WTC11 (cell line): Measurements from ENCODE around the gene ZNF407. TPM values are rescaled to one million over a fixed set of nuclear protein-coding genes. Genes with fewer than 3 reads are reported as not detected.

ENCODE experiments used
- ATAC-seq: fragments of 200-7000 bp; cut with Tn5 transposase; 2 replicates; pipeline ENCODE4 v1.10.0; 2021; ENCODE audit warnings: mild to moderate bottlenecking, moderate library complexity
- CTCF ChIA-PET: fragments of 300-600 bp; sonication (Branson Sonifier 250); formaldehyde crosslinking; loops from one replicate; lab custom pipeline; 2021; ENCODE audit warnings: antibody characterized with exemption; lab: Charles Lee
- POLR2A ChIA-PET: fragments of 350-600 bp; sonication (Branson Sonifier 250); formaldehyde crosslinking; loops from one replicate; lab custom pipeline; 2021; ENCODE audit warnings: antibody characterized with exemption; lab: Charles Lee
- DNase-seq: peaks from one replicate; pipeline ENCODE4 v3.0.0; 2021; ENCODE audit warnings: low spot score
- H3K27ac Mint-ChIP-seq: 2 replicates; pipeline ENCODE4 v1.8.0; 2021; ENCODE audit warnings: mixed read lengths
- H3K27me3 Mint-ChIP-seq: 2 replicates; pipeline ENCODE4 v1.8.0; 2021; ENCODE audit warnings: low read depth, mild to moderate bottlenecking, moderate library complexity, mixed read lengths
- H3K36me3 Mint-ChIP-seq: 2 replicates; pipeline ENCODE4 v1.8.0; 2021; ENCODE audit warnings: mixed read lengths
- H3K4me1 Mint-ChIP-seq: 2 replicates; pipeline ENCODE4 v1.8.0; 2022; ENCODE audit warnings: mixed read lengths
- H3K4me3 Mint-ChIP-seq: 2 replicates; pipeline ENCODE4 v1.8.0; 2021; ENCODE audit warnings: mild to moderate bottlenecking, moderate library complexity, mixed read lengths
- H3K9me3 Mint-ChIP-seq: 2 replicates; pipeline ENCODE4 v1.8.0; 2021; ENCODE audit warnings: mixed read lengths
- CREM ChIP-seq: sonication (generic); formaldehyde crosslinking; IDR thresholded peaks from 2 replicates; pipeline ENCODE4 v1.8.1; 2022; ENCODE audit warnings: mild to moderate bottlenecking, missing genetic modification reagents, moderate library complexity
- ESRRA ChIP-seq: sonication (generic); formaldehyde crosslinking; IDR thresholded peaks from 2 replicates; pipeline ENCODE4 v1.8.1; 2022; ENCODE audit warnings: mild to moderate bottlenecking, missing genetic modification reagents, borderline replicate concordance
- FOXK1 ChIP-seq: sonication (generic); formaldehyde crosslinking; IDR thresholded peaks from 2 replicates; pipeline ENCODE4 v1.8.0; 2022; ENCODE audit warnings: mild to moderate bottlenecking, moderate library complexity, missing genetic modification reagents
- FOXP1 ChIP-seq: sonication (generic); formaldehyde crosslinking; IDR thresholded peaks from 2 replicates; pipeline ENCODE4 v1.8.0; 2022; ENCODE audit warnings: missing genetic modification reagents, mild to moderate bottlenecking, moderate library complexity, borderline replicate concordance
- IRF2 ChIP-seq: sonication (generic); formaldehyde crosslinking; IDR thresholded peaks from 2 replicates; pipeline ENCODE4 v1.8.0; 2022; ENCODE audit warnings: low read depth, missing genetic modification reagents, borderline replicate concordance
- JAZF1 ChIP-seq: fragments of 250-450 bp; sonication (Bioruptor Pico); IDR thresholded peaks from 2 replicates; pipeline ENCODE4 v1.9.0; 2021; ENCODE audit warnings: moderate library complexity, mild to moderate bottlenecking, inconsistent platforms
- KAT7 ChIP-seq: sonication (generic); formaldehyde crosslinking; IDR thresholded peaks from 2 replicates; pipeline ENCODE4 v1.8.1; 2023; ENCODE audit warnings: missing genetic modification reagents, mild to moderate bottlenecking, borderline replicate concordance
- NR2C2 ChIP-seq: sonication (generic); formaldehyde crosslinking; IDR thresholded peaks from 2 replicates; pipeline ENCODE4 v1.8.0; 2022; ENCODE audit warnings: mild to moderate bottlenecking, missing genetic modification reagents
- OVOL2 ChIP-seq: fragments of 250-450 bp; sonication (Bioruptor Pico); IDR thresholded peaks from 2 replicates; pipeline ENCODE4 v1.9.0; 2021; ENCODE audit warnings: mild to moderate bottlenecking, borderline replicate concordance
- PRRX2 ChIP-seq: fragments of 250-450 bp; sonication (Bioruptor Pico); IDR thresholded peaks from 2 replicates; pipeline ENCODE4 v1.8.0; 2021; ENCODE audit warnings: mild to moderate bottlenecking
- RORB ChIP-seq: fragments of 250-450 bp; sonication (Bioruptor Pico); IDR thresholded peaks from 2 replicates; pipeline ENCODE4 v1.9.0; 2021; ENCODE audit warnings: mild to moderate bottlenecking
- SMAD4 ChIP-seq: sonication (generic); formaldehyde crosslinking; IDR thresholded peaks from 2 replicates; pipeline ENCODE4 v1.8.0; 2022; ENCODE audit warnings: mild to moderate bottlenecking, missing genetic modification reagents
- SOX15 ChIP-seq: fragments of 250-450 bp; sonication (Bioruptor Pico); IDR thresholded peaks from 2 replicates; pipeline ENCODE4 v1.9.0; 2021; ENCODE audit warnings: mild to moderate bottlenecking
- SP1 ChIP-seq: sonication (generic); formaldehyde crosslinking; conservative IDR thresholded peaks from 2 replicates; pipeline ENCODE4 v1.8.1; 2022; ENCODE audit warnings: missing genetic modification reagents
- TCF7 ChIP-seq: sonication (generic); formaldehyde crosslinking; IDR thresholded peaks from 2 replicates; pipeline ENCODE4 v1.8.0; 2022; ENCODE audit warnings: mild to moderate bottlenecking, low read depth, missing genetic modification reagents, moderate library complexity
- TEAD1 ChIP-seq: sonication (generic); formaldehyde crosslinking; IDR thresholded peaks from 2 replicates; pipeline ENCODE4 v1.8.0; 2022; ENCODE audit warnings: mild to moderate bottlenecking, missing genetic modification reagents
- TEAD4 ChIP-seq: sonication (generic); formaldehyde crosslinking; IDR thresholded peaks from 2 replicates; pipeline ENCODE4 v1.8.0; 2022; ENCODE audit warnings: mild to moderate bottlenecking, missing genetic modification reagents
- ZBTB21 ChIP-seq: sonication (generic); formaldehyde crosslinking; IDR thresholded peaks from 2 replicates; pipeline ENCODE4 v1.8.1; 2023; ENCODE audit warnings: mild to moderate bottlenecking, missing genetic modification reagents, borderline replicate concordance
- ZNF232 ChIP-seq: sonication (generic); formaldehyde crosslinking; IDR thresholded peaks from 2 replicates; pipeline ENCODE4 v1.8.0; 2022; ENCODE audit warnings: mild to moderate bottlenecking, missing genetic modification reagents
- ZNF416 ChIP-seq: fragments of 250-450 bp; sonication (Bioruptor Pico); IDR thresholded peaks from 2 replicates; pipeline ENCODE4 v1.9.0; 2021; ENCODE audit warnings: mild to moderate bottlenecking, inconsistent platforms
- ZNF423 ChIP-seq: fragments of 250-450 bp; sonication (Bioruptor Pico); IDR thresholded peaks from 2 replicates; pipeline ENCODE4 v2.1.2; 2022; ENCODE audit warnings: mild to moderate bottlenecking, moderate library complexity
- total RNA-seq: library from RNA; stranded (reverse); gene quantifications from 3 replicates; pipeline ENCODE4 v1.2.3, GENCODE V29; 2021
- TF ChIP-seq, protein P1 (sequence below): fragments of 250-450 bp; sonication (Bioruptor Pico); IDR thresholded peaks from 2 replicates; pipeline ENCODE4 v2.1.2; 2022; ENCODE audit warnings: mild to moderate bottlenecking, moderate library complexity
- TF ChIP-seq, protein P2 (sequence below): sonication (generic); formaldehyde crosslinking; conservative IDR thresholded peaks from 2 replicates; pipeline ENCODE4 v1.8.1; 2023; ENCODE audit warnings: mild to moderate bottlenecking, low read depth, missing genetic modification reagents, moderate library complexity
- TF ChIP-seq, protein P3 (sequence below): sonication (generic); formaldehyde crosslinking; IDR thresholded peaks from 2 replicates; pipeline ENCODE4 v1.8.1; 2023; ENCODE audit warnings: mild to moderate bottlenecking, moderate library complexity, missing genetic modification reagents
- TF ChIP-seq, protein P4 (sequence below): fragments of 250-450 bp; sonication (Bioruptor Pico); IDR thresholded peaks from 2 replicates; pipeline ENCODE4 v1.9.0; 2021; ENCODE audit warnings: mild to moderate bottlenecking
- TF ChIP-seq, protein P5 (sequence below): sonication (generic); formaldehyde crosslinking; IDR thresholded peaks from 2 replicates; pipeline ENCODE4 v1.8.0; 2023; ENCODE audit warnings: missing genetic modification reagents

The ZNF407 gene
- total RNA-seq, 1 experiment from 2014 or later = 6.5 TPM

DNA sequence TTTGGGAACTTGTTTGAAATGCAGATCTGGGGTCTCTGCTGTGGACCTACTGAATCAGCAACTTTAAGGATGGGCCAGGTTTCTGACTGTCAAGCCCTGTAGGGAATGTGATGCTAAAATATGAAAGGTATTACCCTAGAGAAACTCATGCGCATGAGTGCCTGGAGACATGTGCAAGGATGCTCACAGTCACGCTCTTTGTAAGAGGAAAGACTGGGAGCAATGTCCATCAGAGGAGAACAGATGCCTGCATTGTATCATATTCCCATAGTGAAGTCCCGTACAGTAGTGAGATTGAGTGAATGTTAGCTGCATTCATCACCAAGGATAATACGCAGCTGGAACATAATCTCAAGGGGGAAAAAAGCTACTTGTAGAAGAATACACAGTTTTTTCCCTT lies 14.1 kb downstream of the ZNF407 start (continued):
- TF ChIP-seq, protein P1, sequence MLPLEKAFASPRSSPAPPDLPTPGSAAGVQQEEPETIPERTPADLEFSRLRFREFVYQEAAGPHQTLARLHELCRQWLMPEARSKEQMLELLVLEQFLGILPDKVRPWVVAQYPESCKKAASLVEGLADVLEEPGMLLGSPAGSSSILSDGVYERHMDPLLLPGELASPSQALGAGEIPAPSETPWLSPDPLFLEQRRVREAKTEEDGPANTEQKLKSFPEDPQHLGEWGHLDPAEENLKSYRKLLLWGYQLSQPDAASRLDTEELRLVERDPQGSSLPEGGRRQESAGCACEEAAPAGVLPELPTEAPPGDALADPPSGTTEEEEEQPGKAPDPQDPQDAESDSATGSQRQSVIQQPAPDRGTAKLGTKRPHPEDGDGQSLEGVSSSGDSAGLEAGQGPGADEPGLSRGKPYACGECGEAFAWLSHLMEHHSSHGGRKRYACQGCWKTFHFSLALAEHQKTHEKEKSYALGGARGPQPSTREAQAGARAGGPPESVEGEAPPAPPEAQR (CRISPR knock-in tag) = no peak
- TF ChIP-seq ZNF232 (no peak), TEAD4 (CRISPR knock-in tag) (no peak), ZBTB21 (no peak)
- TF ChIP-seq, protein P2, sequence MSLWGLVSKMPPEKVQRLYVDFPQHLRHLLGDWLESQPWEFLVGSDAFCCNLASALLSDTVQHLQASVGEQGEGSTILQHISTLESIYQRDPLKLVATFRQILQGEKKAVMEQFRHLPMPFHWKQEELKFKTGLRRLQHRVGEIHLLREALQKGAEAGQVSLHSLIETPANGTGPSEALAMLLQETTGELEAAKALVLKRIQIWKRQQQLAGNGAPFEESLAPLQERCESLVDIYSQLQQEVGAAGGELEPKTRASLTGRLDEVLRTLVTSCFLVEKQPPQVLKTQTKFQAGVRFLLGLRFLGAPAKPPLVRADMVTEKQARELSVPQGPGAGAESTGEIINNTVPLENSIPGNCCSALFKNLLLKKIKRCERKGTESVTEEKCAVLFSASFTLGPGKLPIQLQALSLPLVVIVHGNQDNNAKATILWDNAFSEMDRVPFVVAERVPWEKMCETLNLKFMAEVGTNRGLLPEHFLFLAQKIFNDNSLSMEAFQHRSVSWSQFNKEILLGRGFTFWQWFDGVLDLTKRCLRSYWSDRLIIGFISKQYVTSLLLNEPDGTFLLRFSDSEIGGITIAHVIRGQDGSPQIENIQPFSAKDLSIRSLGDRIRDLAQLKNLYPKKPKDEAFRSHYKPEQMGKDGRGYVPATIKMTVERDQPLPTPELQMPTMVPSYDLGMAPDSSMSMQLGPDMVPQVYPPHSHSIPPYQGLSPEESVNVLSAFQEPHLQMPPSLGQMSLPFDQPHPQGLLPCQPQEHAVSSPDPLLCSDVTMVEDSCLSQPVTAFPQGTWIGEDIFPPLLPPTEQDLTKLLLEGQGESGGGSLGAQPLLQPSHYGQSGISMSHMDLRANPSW = no peak
- TF ChIP-seq, all 79 proteins: peak for 0

- H3K36me3 Mint-ChIP-seq = no peaks in the 10 kb centered on the region; the same call in 1 of the 2 replicates
- H3K4me3 Mint-ChIP-seq = no peak overlapping the region
- H3K27me3 Mint-ChIP-seq = no peaks in the 10 kb centered on the region; the same call in 1 of the 2 replicates
- peaks cover 9% of the 10 kb centered on the region for H3K9me3 Mint-ChIP-seq
- TF ChIP-seq ZNF416 (CRISPR knock-in tag) (no peak), ZNF423 (CRISPR knock-in tag) (no peak), ESRRA (no peak), RORB (CRISPR knock-in tag) (no peak), FOXK1 (CRISPR knock-in tag) (no peak), IRF2 (CRISPR knock-in tag) (no peak), SP1 (CRISPR knock-in tag) (no peak), FOXP1 (CRISPR knock-in tag) (no peak), SMAD4 (CRISPR knock-in tag) (no peak), TCF7 (no peak), CREM (CRISPR knock-in tag) (no peak), TEAD4 (CRISPR knock-in tag) (no peak), SOX15 (CRISPR knock-in tag) (no peak)
- TF ChIP-seq, protein P3, sequence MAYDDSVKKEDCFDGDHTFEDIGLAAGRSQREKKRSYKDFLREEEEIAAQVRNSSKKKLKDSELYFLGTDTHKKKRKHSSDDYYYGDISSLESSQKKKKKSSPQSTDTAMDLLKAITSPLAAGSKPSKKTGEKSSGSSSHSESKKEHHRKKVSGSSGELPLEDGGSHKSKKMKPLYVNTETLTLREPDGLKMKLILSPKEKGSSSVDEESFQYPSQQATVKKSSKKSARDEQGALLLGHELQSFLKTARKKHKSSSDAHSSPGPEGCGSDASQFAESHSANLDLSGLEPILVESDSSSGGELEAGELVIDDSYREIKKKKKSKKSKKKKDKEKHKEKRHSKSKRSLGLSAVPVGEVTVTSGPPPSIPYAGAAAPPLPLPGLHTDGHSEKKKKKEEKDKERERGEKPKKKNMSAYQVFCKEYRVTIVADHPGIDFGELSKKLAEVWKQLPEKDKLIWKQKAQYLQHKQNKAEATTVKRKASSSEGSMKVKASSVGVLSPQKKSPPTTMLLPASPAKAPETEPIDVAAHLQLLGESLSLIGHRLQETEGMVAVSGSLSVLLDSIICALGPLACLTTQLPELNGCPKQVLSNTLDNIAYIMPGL (CRISPR knock-in tag) = no peak
- ChIA-PET CTCF (no interaction called here), POLR2A (no interaction called here)
- DNase-seq = no peak
- no peaks in the 10 kb centered on the region for H3K4me1 Mint-ChIP-seq
- no peak for ATAC-seq
- no peak overlapping the region for H3K27ac Mint-ChIP-seq
Measured at GRCh38 chr18:74613381-74613780, 15.7 kb downstream of the ZNF407 start.

GRCh38 chr18:74616494-74616893 lies 18.8 kb downstream of the ZNF407 start:
- ATAC-seq (no peak), DNase-seq (no peak)
- Mint-ChIP-seq H3K4me3 (no peak overlapping the region), H3K36me3 (no peaks in the 10 kb centered on the region; the same call in 1 of the 2 replicates), H3K27me3 (no peaks in the 10 kb centered on the region; the same call in 1 of the 2 replicates), H3K9me3 (peaks cover 9% of the 10 kb centered on the region), H3K4me1 (peaks cover 3% of the 10 kb centered on the region), H3K27ac (no peak overlapping the region)
- ChIA-PET CTCF (no interaction called here), POLR2A (no interaction called here)
- TF ChIP-seq, protein P4, sequence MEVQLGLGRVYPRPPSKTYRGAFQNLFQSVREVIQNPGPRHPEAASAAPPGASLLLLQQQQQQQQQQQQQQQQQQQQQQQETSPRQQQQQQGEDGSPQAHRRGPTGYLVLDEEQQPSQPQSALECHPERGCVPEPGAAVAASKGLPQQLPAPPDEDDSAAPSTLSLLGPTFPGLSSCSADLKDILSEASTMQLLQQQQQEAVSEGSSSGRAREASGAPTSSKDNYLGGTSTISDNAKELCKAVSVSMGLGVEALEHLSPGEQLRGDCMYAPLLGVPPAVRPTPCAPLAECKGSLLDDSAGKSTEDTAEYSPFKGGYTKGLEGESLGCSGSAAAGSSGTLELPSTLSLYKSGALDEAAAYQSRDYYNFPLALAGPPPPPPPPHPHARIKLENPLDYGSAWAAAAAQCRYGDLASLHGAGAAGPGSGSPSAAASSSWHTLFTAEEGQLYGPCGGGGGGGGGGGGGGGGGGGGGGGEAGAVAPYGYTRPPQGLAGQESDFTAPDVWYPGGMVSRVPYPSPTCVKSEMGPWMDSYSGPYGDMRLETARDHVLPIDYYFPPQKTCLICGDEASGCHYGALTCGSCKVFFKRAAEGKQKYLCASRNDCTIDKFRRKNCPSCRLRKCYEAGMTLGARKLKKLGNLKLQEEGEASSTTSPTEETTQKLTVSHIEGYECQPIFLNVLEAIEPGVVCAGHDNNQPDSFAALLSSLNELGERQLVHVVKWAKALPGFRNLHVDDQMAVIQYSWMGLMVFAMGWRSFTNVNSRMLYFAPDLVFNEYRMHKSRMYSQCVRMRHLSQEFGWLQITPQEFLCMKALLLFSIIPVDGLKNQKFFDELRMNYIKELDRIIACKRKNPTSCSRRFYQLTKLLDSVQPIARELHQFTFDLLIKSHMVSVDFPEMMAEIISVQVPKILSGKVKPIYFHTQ (CRISPR knock-in tag) = no peak
- TF ChIP-seq, protein P5, sequence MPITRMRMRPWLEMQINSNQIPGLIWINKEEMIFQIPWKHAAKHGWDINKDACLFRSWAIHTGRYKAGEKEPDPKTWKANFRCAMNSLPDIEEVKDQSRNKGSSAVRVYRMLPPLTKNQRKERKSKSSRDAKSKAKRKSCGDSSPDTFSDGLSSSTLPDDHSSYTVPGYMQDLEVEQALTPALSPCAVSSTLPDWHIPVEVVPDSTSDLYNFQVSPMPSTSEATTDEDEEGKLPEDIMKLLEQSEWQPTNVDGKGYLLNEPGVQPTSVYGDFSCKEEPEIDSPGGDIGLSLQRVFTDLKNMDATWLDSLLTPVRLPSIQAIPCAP = no peak
- no peak for TF ChIP-seq OVOL2 (CRISPR knock-in tag)
- TF ChIP-seq NR2C2 (CRISPR knock-in tag) = no peak
- TF ChIP-seq KAT7 (CRISPR knock-in tag) = no peak
- no peak for TF ChIP-seq TEAD4 (CRISPR knock-in tag)
- TF ChIP-seq FOXK1 (CRISPR knock-in tag) = no peak
- TF ChIP-seq PRRX2 = no peak
- no peak for TF ChIP-seq TEAD1 (CRISPR knock-in tag)
- no peak for TF ChIP-seq JAZF1 (CRISPR knock-in tag)
